GM12878 (cell line): ENCODE measurements around the gene RPL26. TPM values are rescaled to one million over a fixed set of nuclear protein-coding genes. Genes with fewer than 3 reads are reported as not detected.

Source experiments
- ETV6 ChIP-seq, 2 experiments: fragments of 450-650 bp in 1 of 2; IDR thresholded peaks in 1 of 2; conservative IDR thresholded peaks in 1 of 2; 2 replicates each; pipeline ENCODE4 v1.6.1; 2014; ENCODE audit warnings: antibody characterized with exemption in 1 of 2, borderline replicate concordance in 1 of 2, low read depth in 1 of 2, mild to moderate bottlenecking in 1 of 2, moderate library complexity in 1 of 2
- FOS ChIP-seq: IDR thresholded peaks from 3 replicates; pipeline ENCODE4 v1.6.1; 2011; ENCODE audit warnings: borderline replicate concordance; ENCODE audit not compliant: insufficient read length; ENCODE audit errors: extremely low read depth
- GABPA ChIP-seq: IDR thresholded peaks from 2 replicates; pipeline ENCODE4 v1.6.1; 2014; ENCODE audit warnings: antibody characterized with exemption, low read depth, mild to moderate bottlenecking, inconsistent platforms
- GATAD2B ChIP-seq: fragments of 450-650 bp; conservative IDR thresholded peaks from 2 replicates; pipeline ENCODE4 v1.6.1; 2017; ENCODE audit warnings: low read depth, mild to moderate bottlenecking, moderate library complexity
- KDM1A ChIP-seq: fragments of 200-600 bp; sonication (generic); IDR thresholded peaks from 2 replicates; pipeline ENCODE4 v1.6.1; 2016; ENCODE audit warnings: borderline replicate concordance
- KLF5 ChIP-seq: fragments of 450-650 bp; IDR thresholded peaks from 2 replicates; pipeline ENCODE4 v1.6.1; 2014; ENCODE audit warnings: mild to moderate bottlenecking; ENCODE audit not compliant: partially characterized antibody
- MTA3 ChIP-seq: IDR thresholded peaks from 2 replicates; pipeline ENCODE4 v1.6.1; 2012; ENCODE audit warnings: low read length, inconsistent platforms, borderline replicate concordance
- MYC ChIP-seq: IDR thresholded peaks from 2 replicates; pipeline ENCODE4 v1.6.1; 2011; ENCODE audit warnings: mild to moderate bottlenecking, low read length, moderate library complexity, inconsistent platforms; ENCODE audit not compliant: insufficient read depth, insufficient replicate concordance, insufficient read length, severe bottlenecking
- NFYA ChIP-seq: IDR thresholded peaks from 2 replicates; pipeline ENCODE4 v1.6.1; 2011; ENCODE audit warnings: low read depth, mild to moderate bottlenecking, low read length, improper control_type of control experiment, borderline replicate concordance
- NR2C1 ChIP-seq: fragments of 450-650 bp; IDR thresholded peaks from 2 replicates; pipeline ENCODE4 v1.6.1; 2017; ENCODE audit warnings: antibody characterized with exemption, mild to moderate bottlenecking, moderate library complexity
- NR2C2 ChIP-seq: IDR thresholded peaks from 2 replicates; pipeline ENCODE4 v1.6.1; 2011; ENCODE audit warnings: borderline replicate concordance, low read depth; ENCODE audit not compliant: control insufficient read depth, insufficient read length
- NR2F1 ChIP-seq: fragments of 450-650 bp; conservative IDR thresholded peaks from 2 replicates; pipeline ENCODE4 v1.6.1; 2017; ENCODE audit warnings: mild to moderate bottlenecking
- RAD21 ChIP-seq: IDR thresholded peaks from 2 replicates; pipeline ENCODE4 v1.6.1; 2011; ENCODE audit warnings: mild to moderate bottlenecking, low read depth, low read length, moderate library complexity; ENCODE audit not compliant: insufficient read depth
- SIN3A ChIP-seq: IDR thresholded peaks from 2 replicates; pipeline ENCODE4 v1.6.1; 2012; ENCODE audit warnings: low read depth, low read length, improper control_type of control experiment
- SMC3 ChIP-seq: IDR thresholded peaks from 2 replicates; pipeline ENCODE4 v1.6.1; 2011; ENCODE audit warnings: low read length, improper control_type of control experiment, borderline replicate concordance
- SRF ChIP-seq, 2 experiments: IDR thresholded peaks; 2 replicates each; pipeline ENCODE4 v1.6.1; 2011; ENCODE audit warnings: low read depth in 2 of 2, low read length in 2 of 2, mild to moderate bottlenecking in 1 of 2, moderate library complexity in 1 of 2
- TBL1XR1 ChIP-seq: IDR thresholded peaks from 2 replicates; pipeline ENCODE4 v1.6.1; 2012; ENCODE audit warnings: low read depth, low read length, improper control_type of control experiment
- YY1 ChIP-seq: IDR thresholded peaks from 2 replicates; pipeline ENCODE4 v1.6.1; 2011; ENCODE audit warnings: low read depth, mild to moderate bottlenecking, low read length
- ZNF687 ChIP-seq: fragments of 450-650 bp; IDR thresholded peaks from 2 replicates; pipeline ENCODE4 v1.6.1; 2017; ENCODE audit warnings: mild to moderate bottlenecking, moderate library complexity
- polyA plus RNA-seq, 11 experiments: library from polyadenylated mRNA; depleted of rRNA in 4 of 11; unstranded in 6 of 11; stranded (reverse) in 5 of 11; fragments of >200 nt; fragmentation: Nextera tagmentation in 4 of 11; fragmentation: Illumina TruSeq in 1 of 11; extraction: Ambion mirVana in 4 of 11; extraction: Trizol in 1 of 11; gene quantifications; 1 replicate in 1 of 11; 2 replicates in 10 of 11; pipeline versions ENCODE4 v1.2.1 to v1.2.3, GENCODE V29; 2011 to 2016; ENCODE audit warnings: inconsistent platforms in 2 of 11, missing spikeins in 2 of 11, low read depth in 1 of 11
- total RNA-seq, 4 experiments: library from RNA; depleted of rRNA in 3 of 4; stranded (reverse); fragments of >200 nt in 3 of 4; fragmentation: Illumina TruSeq in 1 of 4; extraction: Trizol in 1 of 4; gene quantifications; 2 replicates each; pipeline versions ENCODE4 v1.2.1 to v1.2.3, GENCODE V29; 2013 to 2021
- TF ChIP-seq, protein P1 (sequence below): IDR thresholded peaks from 2 replicates; pipeline ENCODE4 v1.6.1; 2012; ENCODE audit warnings: low read depth, low read length, improper control_type of control experiment
- TF ChIP-seq, protein P2 (sequence below): IDR thresholded peaks from 2 replicates; pipeline ENCODE4 v1.6.1; 2012; ENCODE audit warnings: low read depth, low read length, improper control_type of control experiment
- TF ChIP-seq, protein P3 (sequence below): fragments of 450-650 bp; IDR thresholded peaks from 2 replicates; pipeline ENCODE4 v1.6.1; 2018; ENCODE audit warnings: mild to moderate bottlenecking, low read depth, moderate library complexity; ENCODE audit not compliant: partially characterized antibody

The RPL26 gene
- total and polyA plus RNA-seq, 10 of the 15 experiments (the other 5 are each of a cell fraction or from before 2014, with no cell fraction given): 1,451 to 9,244 (median 4,326) TPM

DNA sequence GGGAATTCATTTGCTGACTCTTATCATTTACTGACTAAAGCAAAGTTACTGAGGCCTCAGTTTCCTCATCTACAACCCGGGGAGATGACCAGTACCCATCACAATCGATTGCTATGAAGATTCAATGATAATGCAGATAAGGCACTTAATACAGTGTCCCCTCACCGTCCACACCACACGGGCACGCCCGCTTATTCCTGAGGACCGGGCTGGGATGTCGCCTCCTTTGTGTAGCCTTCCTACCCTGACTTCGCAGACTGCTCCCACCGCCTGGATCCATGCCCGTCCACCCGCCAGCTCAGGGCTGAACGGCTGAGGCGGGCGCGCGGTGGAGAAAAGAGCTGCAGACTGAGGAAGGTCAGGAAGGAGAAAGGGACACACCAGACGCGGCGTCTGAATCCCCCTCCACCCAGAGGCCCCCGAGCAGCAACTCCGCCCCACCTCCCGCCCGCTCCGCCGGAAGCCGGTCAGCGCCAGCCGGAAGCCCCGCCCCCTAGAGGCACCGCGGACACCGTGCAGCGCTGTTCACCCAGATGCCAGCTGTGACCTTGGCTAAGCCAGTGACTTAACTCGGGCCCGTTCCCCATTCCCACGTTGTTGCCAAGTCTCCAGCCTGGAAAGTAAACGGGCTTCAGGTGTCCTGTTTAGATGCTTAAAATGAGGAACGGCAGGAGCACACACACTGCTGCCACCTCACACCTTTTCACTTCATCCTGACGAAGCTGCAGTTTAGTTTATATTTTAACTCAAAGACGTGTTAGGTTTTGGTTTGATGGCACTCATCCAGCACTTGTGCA is 6.5 kb downstream of the RPL26 start, which contains the start of gene KRABD2 (continued):
- TF ChIP-seq ZNF687 (peak; percentile 89), GABPA (peak; percentile 90), SMC3 (no peak), NFYA (no peak), NR2C2 (no peak), NR2F1 (no peak; the same call in 1 of the 2 replicates), MTA3 (peak; percentile 96; the same call in 1 of the 2 replicates), MYC (no peak), NR2C1 (no peak), KDM1A (no peak), GATAD2B (no peak), KLF5 (no peak), SIN3A (no peak), YY1 (peak; percentile 50; the same call in 1 of the 2 replicates), ETV6 (conservative IDR thresholded peaks at IDR 0.05 in 1 of 2, IDR thresholded peaks at IDR 0.05 in 1 of 2; ENCODE audit: borderline replicate concordance in 1 of 2, low read depth in 1 of 2) (no peak), FOS (no peak), SRF (IDR thresholded peaks at IDR 0.05; ENCODE audit: low read depth in 2 of 2, low read length in 2 of 2) (no peak), TBL1XR1 (no peak), RAD21 (no peak)
- TF ChIP-seq, protein P1, sequence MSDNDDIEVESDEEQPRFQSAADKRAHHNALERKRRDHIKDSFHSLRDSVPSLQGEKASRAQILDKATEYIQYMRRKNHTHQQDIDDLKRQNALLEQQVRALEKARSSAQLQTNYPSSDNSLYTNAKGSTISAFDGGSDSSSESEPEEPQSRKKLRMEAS: peak; percentile 44; the same call in 1 of the 2 replicates
- TF ChIP-seq, protein P2, sequence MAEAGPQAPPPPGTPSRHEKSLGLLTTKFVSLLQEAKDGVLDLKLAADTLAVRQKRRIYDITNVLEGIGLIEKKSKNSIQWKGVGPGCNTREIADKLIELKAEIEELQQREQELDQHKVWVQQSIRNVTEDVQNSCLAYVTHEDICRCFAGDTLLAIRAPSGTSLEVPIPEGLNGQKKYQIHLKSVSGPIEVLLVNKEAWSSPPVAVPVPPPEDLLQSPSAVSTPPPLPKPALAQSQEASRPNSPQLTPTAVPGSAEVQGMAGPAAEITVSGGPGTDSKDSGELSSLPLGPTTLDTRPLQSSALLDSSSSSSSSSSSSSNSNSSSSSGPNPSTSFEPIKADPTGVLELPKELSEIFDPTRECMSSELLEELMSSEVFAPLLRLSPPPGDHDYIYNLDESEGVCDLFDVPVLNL: no peak
- TF ChIP-seq, protein P3, sequence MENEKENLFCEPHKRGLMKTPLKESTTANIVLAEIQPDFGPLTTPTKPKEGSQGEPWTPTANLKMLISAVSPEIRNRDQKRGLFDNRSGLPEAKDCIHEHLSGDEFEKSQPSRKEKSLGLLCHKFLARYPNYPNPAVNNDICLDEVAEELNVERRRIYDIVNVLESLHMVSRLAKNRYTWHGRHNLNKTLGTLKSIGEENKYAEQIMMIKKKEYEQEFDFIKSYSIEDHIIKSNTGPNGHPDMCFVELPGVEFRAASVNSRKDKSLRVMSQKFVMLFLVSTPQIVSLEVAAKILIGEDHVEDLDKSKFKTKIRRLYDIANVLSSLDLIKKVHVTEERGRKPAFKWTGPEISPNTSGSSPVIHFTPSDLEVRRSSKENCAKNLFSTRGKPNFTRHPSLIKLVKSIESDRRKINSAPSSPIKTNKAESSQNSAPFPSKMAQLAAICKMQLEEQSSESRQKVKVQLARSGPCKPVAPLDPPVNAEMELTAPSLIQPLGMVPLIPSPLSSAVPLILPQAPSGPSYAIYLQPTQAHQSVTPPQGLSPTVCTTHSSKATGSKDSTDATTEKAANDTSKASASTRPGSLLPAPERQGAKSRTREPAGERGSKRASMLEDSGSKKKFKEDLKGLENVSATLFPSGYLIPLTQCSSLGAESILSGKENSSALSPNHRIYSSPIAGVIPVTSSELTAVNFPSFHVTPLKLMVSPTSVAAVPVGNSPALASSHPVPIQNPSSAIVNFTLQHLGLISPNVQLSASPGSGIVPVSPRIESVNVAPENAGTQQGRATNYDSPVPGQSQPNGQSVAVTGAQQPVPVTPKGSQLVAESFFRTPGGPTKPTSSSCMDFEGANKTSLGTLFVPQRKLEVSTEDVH: no peak
